Mammary epithelial cell (primary cell): Measurements from ENCODE around the gene TUT4.

Experiments
- EZH2 ChIP-seq: IDR thresholded peaks from 2 replicates; pipeline ENCODE4 v1.6.1; 2012; ENCODE audit warnings: low read length, inconsistent platforms, borderline replicate concordance
- TF ChIP-seq, protein P1 (sequence below), 2 donors: IDR thresholded peaks in 1 of 2; conservative IDR thresholded peaks in 1 of 2; 2 replicates each; pipeline ENCODE4 v1.5.1; 2011 to 2012; ENCODE audit warnings: inconsistent platforms in 2 of 2, low read length in 2 of 2, mild to moderate bottlenecking in 2 of 2, control low read depth in 1 of 2, low read depth in 1 of 2; ENCODE audit not compliant: insufficient read depth in 1 of 2; ENCODE audit errors: extremely low read depth in 1 of 2

DNA sequence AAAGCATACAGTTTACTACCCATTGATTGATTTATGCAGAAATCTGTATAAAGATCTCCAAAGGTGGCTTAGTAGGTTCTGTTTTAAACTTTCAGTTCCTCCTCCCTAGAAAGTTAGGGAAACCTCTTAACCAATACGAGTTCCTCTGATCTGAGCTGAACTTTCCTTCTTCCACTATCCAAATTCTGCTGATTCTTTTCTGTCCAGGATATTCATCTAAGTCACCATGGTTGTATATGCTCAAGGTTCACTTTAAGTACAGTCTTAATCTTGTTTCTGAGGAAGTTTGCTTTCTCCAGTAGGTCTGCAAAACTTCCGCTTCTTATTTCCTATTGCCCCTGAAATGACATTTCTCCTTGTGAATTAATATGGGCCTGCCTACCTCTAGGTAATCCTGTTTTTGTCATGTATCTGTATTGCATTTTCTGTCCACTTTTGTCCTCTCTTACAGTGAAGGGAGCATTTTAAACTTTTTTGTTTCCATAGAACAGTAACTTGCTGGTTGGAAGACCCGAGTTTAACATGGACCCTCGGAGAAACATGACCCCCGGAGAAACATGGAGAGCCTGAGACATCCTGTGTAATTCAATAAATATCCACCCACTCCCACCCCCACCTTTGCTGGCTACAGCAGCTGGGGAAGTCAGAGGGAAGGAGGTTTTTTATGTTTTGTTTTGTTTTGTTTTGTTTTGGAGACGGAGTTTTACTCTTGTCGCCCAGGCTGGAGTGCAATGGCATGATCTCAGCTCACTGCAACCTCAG is 16.7 kb upstream of the TUT4 start:
- TF ChIP-seq, protein P1, sequence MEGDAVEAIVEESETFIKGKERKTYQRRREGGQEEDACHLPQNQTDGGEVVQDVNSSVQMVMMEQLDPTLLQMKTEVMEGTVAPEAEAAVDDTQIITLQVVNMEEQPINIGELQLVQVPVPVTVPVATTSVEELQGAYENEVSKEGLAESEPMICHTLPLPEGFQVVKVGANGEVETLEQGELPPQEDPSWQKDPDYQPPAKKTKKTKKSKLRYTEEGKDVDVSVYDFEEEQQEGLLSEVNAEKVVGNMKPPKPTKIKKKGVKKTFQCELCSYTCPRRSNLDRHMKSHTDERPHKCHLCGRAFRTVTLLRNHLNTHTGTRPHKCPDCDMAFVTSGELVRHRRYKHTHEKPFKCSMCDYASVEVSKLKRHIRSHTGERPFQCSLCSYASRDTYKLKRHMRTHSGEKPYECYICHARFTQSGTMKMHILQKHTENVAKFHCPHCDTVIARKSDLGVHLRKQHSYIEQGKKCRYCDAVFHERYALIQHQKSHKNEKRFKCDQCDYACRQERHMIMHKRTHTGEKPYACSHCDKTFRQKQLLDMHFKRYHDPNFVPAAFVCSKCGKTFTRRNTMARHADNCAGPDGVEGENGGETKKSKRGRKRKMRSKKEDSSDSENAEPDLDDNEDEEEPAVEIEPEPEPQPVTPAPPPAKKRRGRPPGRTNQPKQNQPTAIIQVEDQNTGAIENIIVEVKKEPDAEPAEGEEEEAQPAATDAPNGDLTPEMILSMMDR (conservative IDR thresholded peaks at IDR 0.05 in 1 of 2, IDR thresholded peaks at IDR 0.05 in 1 of 2; ENCODE audit: extremely low read depth in 1 of 2, insufficient read depth in 1 of 2, low read depth in 1 of 2, low read length in 2 of 2): no peak
- no peak for TF ChIP-seq EZH2
